GM18508 (cell line): ENCODE data around the gene MOB1B.
"Not testable (repeated sequence)": the region's sequence is repeated elsewhere in the genome, so short reads cannot be mapped to it uniquely, and the experiment has no call there.

ENCODE experiments used
- ATAC-seq: cut with Tn5 transposase; IDR thresholded peaks from one replicate; pipeline ENCODE4 v1.9.1; 2021; ENCODE audit warnings: moderate number of reproducible peaks; ENCODE audit not compliant: insufficient read depth, unreplicated experiment

The MOB1B gene

DNA sequence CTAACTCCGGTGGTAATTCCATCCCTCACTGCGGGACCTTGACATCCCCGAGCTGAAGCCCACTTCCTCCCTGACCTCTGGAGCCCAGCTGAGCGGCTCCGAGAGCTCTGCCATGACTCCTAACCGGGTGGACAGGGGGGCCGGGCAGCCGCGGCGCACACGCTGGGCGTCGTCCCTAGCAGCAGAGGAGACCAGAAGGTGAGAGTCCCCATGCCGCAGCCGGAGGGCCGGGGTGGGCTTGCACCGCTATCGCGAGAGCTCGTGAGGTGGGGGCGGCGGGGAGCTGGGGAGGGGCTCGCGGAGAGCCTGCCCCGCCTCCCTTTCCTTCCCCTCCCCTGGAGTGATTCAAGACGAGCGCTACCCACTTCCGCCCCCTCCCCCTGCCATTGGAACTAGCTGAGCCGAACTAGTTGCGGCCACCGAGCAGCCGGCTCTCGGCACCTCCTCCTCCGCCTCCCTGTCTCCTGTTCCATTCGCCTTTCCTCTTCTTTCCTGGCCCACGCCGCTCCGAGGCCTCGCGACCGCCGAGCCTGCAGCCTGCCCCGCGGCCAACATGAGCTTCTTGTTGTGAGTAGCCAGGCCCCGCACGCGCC, at the start of gene MOB1B:
Gene MOB1B (plus strand): TSS at position 386 of the 593 bp plus-strand sequence. CDS start 168 bp downstream, at position 554.
- ATAC-seq, result peak; percentile 87

DNA sequence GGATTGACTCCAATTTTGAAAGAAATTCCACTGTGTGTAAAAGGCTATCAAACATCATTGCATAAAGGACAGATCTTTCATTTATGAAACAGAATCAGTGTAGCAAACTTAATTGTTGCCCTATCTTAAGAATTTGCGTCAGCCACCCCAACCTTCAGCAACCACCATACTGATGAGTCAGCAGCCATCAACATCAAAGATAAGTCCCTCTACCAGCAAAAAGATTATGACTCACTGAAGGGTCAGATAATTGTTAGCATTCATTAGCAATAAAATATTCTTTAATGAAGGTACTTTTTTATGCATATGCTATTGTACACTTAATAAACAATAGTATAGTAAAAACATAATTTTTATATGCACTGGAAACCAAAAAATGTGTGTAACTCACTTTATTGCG, 46.7 kb upstream of the MOB1B start:
- ATAC-seq, result no peak

DNA sequence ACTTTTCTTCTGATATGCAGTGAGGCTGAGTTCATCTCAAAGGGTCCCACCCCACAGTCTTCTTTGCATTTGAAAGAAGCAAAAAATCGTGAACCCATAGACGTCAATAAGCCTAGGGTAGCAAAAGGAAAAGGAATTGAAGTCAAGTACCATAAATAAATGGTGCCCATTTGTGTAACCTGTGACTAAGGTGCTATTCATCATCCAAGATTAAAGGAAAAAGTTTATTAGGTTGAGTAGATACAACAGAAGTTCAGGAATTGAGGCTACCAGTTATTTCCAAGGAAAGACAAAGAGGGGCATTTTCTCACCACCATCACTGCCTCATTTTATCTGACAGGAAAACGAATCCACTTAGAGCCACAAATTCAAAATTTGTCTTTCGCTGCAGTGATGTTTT, 43.7 kb upstream of the MOB1B start:
- no peak for ATAC-seq

DNA sequence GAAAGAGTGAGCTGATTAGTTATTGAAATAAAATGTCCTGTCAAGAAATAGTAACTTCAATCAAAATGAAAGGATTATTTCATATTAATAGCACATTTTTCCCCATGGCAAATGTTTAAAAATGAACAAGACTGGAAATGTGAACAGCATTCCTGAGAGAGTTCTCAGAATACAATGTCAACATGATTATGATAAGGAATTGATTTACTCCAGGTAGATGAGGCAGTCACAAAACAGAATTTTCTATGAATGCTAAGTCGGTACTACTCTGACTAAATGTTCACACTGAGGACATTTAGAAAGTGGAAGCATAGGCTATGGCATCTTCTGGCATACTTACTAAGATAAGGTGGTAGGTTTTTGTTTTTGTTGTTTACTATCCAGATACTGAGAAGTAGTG, 43.1 kb upstream of the MOB1B start:
- ATAC-seq, result no peak

DNA sequence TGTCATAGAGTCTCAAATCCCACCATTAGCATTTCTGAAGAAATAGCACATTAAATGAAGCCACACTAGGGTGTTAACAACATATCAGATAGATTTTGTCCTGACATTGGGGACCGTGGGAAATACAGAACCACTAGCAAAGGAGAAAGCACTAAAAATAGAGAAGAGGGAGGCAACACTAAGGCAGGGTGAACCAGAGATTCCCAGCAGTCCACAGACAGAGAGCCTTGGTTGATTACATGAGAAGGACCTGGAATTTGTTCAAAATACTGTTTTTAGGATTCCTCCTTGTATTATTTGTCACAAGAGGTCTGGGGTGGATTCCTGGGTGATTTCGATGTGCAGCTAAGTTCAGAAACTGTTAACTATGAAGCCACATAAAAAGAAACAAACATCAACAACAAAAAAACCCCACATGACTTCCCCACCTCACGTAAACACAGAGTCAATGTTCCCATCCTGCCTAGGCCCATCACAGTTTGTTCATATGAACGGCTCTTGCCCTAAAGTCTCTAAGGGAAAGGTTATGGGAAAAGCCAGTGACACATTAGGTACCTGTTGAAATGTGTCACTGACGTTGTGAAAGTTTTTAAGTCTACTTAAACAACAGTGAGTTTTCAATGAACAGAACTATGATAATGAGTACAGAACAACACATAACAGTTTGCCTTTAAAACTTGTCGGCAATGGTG, 38.9 kb upstream of the MOB1B start:
- peak; percentile 74 for ATAC-seq

DNA sequence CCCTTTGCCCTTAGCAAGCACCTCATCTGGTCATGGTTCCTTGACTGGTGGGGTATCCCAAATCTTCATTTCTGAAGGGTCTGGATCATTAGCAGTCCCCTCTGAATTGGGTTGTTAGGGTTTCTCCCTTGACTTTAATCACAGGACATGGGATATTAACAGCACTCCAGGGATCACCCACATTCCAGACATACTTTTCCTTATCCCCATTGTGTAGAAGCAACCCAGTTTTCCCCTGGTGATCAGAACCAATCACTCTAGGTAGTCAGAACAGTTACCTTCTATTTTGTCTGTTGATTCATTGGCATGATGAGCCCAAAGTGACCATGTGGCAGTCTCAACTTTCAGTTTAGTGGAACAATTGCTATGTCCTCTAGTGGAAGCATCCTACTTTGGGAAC, 33.4 kb upstream of the MOB1B start:
- no peak for ATAC-seq

DNA sequence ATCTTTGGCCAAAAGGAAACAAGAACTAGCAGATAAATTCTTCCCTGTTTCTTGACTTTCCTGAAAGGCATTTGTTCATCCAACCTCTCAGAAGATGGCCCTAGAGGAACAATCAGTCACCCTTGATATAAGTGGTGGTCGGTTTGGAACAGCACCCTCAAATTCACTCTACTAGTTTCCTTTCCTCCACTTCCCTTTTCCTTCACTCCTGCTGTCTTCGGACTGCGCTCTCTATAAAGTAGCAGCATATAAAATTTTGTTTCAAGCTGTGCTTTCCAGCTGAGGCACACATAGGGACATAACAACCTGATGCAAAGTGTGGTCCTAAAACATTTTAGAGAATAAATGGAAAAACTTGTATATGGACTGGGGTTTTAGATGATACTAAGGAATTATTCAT, 29.0 kb upstream of the MOB1B start:
- no peak for ATAC-seq

DNA sequence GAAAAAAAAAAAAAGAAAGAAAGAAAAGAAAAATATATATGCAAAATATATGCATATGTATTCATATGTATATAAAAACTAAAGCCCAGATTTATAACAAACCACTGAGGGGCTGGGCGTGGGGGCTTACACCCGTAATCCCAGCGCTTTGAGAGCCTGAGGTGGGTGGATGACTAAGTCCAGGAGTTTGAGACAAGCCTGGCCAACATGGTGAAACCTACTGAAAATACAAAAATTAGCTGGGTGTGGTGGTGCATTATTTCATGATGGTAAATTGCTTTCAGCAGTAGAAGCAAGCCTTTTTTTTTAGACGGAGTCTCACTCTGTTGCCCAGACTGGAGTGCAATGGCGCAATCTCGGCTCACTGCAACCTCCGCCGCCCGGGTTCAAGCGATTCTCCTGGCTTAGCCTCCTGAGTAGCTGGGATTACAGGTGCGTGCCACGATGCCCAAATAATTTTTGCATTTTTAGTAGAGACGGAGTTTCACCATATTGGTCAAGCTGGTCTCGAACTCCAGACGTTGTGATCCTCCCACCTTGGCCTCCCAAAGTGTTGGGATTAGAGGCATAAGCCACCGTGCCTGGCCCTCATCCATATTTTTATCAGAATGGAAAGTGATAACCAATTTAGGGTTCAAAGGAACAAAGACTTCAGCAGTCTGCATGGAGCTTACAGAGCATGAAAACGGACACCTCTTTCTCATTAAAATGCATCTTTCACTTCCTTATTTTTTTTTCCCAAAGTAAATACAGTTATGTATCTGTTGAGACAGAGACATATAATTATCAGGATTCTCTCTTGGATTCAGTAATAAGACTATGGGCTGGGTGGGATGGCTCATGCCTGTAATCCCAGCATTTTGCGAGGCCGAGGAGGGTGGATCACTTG, 27.7 kb upstream of the MOB1B start:
- ATAC-seq, result no peak

DNA sequence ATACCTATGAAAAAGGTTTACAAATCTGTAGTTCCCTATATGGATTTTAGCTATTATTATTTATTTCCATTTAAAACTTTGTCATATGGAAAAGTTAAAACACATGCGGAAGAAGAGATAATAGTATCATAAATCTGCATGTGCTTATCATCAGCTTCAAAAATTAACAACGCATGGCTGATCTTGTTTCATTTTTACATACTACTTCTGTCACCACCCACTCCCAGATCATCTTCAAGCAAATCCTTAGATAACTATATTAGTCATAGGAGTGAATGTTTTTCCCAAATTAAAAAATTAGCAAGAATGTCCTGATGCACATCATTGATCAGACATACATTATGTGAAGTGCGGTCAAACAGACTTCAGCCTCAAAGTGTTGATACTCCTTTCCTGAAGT, 24.6 kb upstream of the MOB1B start:
- no peak for ATAC-seq

DNA sequence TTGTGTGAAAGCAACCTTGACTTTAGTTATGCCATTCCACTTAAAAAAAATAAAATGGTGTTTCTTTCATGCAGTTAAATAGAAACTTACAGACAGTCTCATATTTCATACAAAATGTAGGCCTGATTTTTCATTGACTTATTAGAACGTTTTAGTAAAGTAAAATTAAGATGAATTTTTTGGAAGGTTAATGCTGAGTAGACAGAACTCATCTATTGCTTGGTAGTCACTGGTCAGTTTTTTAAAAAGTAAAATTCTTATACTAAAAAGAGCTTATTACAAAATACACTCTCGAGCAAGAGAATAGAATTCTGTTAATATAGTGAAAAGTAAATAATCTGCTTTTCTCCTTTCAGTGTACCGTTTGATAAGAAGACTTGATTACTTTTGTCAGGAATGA, 21.4 kb upstream of the MOB1B start:
- ATAC-seq, result no peak

DNA sequence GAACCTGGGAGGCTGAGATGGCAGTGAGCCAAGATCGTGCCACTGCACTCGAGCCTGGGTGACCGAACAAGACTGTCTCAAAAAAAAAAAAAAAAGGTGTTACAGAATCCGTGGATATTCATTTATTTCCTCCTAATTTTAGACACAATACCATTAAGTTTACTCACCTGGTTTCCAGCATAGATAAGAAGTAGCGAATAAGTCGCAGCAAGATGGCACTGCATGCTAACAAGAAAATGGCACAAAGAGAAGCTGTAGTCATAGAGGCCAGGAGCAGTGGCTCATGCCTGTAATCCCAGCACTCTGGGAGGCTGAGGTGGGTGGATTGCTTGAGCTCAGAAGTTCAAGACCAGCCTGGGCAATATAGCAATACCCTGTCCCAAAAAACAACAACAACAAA, 17.0 kb upstream of the MOB1B start:
- no peak for ATAC-seq

DNA sequence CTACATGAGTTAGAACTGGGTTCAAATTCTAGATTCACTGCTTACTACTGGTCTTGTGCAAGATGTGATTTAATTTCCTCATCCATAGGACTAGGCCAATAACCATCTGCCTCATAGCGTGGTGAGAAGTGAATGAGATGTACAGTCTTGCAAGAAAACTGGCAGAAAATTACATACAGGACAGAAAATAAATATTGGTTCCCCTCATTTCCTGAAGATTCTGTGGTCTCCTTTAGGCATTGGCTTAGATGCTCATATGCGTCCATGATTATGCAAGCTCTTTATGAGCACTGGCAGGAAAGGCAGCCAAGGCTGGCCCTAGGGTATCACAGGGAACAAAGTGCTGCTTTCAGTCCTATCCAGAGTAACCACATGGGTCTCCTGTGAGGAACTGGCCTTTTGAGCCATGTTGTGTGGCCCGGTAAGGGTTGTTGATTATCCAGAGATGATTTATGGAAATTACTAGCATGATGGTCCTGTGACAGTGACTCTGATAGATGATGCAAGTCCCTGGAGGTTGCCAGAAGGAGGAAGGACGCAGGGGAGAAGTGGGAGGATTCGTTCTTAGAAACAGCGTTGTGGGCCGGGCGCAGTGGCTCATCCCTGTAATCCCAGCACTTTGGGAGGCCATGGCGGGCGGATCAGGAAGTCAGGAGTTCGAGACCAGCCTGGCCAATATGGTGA, 9.9 kb upstream of the MOB1B start:
- no peak for ATAC-seq

DNA sequence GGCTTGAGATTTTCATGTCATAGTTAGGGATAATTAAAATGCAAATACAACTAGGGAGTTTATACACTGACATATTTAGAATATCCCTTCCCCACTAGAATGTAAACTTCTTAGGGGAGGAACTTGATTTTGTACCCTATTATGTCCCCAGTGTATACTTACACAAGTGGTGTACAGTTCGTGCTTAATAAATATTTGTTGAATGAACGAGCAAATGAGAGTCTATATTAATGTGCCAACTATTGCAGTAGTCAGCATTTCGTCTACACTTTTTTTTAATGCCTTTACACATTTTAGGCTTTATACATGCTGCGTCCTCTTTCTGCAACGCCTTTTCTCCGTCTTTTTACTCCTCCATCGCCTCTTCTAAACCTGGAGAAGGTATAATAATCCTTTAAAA, 8.4 kb upstream of the MOB1B start:
- no peak for ATAC-seq

DNA sequence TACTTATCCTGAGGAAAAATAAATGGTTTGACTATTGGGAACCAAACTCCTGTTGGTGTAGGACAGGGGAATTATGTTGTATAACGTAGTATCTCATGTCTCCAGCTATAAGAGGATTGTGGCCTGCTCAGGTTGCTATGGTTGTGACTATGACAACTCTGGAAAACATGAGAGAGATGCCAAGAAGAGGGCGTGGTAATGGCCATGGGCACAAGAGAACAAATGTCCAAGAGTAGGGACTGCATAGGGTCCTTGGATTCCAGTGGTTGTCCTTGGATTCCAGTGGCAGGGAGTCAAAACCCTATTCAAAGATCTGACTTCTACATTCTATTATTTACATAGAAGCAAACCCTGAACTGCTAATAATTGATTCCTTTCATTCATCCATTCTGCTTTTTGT, 6.8 kb upstream of the MOB1B start:
- ATAC-seq, result no peak

DNA sequence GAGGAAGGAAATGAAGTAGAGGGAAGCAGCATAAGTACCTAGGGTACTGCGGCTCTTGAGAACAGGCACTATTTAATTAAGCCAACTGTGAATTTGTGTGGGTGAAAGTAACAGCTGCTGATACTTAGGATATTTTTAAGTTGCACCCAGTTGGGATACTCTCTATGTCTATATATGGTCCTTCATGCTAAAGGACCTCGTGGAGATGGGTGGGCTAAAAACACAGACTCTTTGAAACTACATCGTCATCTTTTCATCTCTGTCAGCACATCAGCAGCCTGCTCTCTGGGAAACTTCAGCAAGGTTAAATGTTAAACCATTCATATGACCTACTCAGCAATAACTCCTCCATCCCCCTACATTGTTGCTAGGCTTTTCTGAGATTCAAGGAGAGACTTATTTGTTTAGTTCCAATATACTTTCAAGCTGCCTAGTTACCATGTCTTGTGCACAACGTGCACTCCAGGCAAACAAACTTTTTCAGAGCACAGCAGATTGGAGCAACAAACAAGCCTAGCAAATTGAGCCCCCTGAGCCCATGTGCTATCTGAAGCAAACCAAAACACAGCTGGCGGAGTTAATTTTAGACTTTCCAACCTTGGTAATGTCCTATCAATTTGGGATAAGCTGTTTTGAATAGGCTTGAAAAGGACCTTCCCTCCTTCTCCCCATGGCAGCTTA, 6.2 kb upstream of the MOB1B start:
- peak; percentile 43 for ATAC-seq

DNA sequence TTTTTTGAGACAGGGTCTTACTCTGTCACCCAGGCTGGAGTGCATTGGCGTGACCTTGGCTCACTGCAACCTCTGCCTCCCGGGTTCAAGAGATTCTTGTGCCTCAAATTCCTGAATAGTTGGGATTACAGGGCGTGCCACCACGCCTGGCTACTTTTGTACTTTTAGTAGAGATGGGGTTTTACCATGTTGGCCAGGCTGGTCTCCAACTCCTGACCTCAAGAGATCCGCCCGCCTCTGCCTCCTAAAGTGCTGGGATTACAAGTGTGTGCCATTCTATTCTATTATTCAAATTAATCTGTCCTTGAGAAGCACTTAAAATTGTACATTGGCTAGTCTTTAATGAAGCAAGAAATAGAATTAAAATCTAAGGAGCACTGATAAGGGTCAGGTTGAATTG, 3.6 kb upstream of the MOB1B start:
- ATAC-seq, result not testable (repeated sequence)

DNA sequence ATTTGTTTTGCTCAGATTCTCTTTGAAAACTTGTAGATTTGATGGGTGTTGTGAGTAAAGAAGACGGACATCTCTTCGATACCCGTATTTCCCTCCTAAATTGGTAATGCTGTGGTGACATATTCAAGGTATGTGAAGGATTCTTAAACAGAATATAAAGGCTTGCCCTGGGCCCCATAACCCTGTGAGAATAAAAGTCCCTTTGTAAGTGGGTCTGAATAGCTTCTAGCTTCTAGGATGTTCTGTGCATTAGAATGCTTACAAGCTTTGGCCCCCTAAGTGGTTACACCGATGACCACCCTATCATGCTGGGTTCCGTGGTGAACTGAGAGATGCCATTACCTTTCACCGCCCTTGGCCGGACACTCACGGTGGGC, 574 bp upstream of the MOB1B start:
- no peak for ATAC-seq

DNA sequence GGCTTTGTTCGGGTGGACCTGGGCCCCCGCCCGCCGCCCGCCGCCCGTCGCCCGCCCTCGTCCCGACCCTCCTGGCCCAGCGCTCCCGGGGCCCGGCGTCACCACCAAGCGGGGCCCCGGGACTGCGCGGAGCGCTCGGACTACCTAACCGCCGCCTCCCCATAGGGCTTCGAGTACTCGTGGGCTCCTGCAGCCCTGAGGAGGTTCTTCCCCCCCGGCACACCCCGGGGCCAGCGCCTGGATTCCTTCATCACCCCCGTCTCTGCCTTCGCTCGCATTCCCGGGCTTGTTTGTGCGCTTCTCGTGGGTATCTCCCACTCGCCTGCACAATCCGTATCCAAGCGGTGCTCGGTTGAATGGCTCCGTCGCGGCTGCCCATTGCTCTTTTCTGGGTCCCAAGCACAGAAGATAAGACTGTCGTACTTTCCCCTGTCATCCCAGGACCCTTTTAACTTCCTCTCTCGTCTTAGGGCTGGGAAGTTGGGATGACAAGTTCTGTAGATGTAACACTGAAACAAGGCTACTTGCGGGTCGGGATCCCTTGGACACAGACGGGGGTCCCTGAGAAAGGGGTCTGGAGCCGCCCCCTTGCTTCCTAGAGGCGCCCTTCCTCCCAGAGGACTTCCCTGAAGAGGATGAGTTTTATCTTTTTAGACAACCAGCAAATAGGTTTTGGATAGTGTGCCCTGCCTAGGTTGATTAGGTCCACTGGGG, 565 bp downstream of the MOB1B start:
- peak; percentile 15 for ATAC-seq

DNA sequence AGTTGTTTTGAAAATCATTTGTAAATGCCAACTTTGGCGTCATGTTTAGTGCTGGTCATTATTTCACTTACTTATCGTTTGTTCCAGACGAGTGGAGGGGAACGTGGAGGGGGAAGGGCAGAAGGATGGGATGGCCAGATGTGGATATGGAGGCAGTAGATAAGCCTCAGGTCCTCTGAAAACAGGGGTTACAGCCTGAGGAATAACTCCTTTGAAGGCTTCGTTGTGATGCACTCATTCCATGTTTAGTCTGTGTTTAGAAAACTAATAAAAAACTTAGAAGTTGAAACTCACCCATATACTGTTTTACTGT, 1.1 kb downstream of the MOB1B start:
- ATAC-seq, result no peak

DNA sequence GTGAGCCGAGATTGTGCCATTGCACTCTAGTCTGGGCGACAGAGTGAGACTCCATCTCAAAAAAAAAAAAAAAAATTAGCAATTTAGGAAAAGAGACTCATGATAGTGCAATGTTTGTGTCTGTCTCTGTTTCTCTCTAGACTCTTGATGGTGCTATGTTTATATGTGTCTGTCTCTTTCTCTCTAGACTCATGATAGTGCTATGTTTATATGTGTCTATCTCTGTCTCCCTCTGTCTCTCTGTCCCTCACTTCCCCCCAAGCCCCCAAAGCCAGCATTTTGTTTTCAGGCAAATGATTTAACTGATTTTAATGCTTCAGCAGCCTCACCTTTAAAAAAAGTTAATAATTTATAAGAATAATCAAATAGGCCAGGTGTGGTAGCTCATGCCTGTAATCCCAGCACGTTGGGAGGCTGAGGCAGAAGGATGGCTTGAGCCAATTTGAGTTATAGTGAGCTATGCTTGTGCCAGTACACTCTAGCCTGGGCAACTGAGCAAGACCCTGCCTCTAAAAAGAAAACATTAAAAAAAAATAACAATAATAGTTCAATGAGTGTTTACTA, 6.9 kb downstream of the MOB1B start:
- ATAC-seq, result no peak
